ENCODE measurements around the gene HSPB8. TPM values are rescaled to one million over a fixed set of nuclear protein-coding genes. Genes with fewer than 3 reads are reported as not detected.

The HSPB8 gene
- polyA plus RNA-seq, 1 of the 3 experiments (the other 2 are of a cell fraction): 1.2 TPM

- no peak for TF ChIP-seq ZBTB33 (IDR thresholded peaks at IDR 0.05; ENCODE audit: borderline replicate concordance, low read depth)
- no peak for TF ChIP-seq CHD2 (IDR thresholded peaks at IDR 0.05; ENCODE audit: low read length, partially characterized antibody)
- TF ChIP-seq POLR2AphosphoS5 (IDR thresholded peaks at IDR 0.05; ENCODE audit: low read depth, low read length): no peak
- TF ChIP-seq EP300 (IDR thresholded peaks at IDR 0.05; ENCODE audit: borderline replicate concordance in 1 of 2, low read depth in 1 of 2, low read length in 1 of 2): no peak
- no peak for TF ChIP-seq EZH2phosphoT487 (IDR thresholded peaks at IDR 0.05; ENCODE audit: borderline replicate concordance, low read depth)
- no peak for TF ChIP-seq FOXM1 (IDR thresholded peaks at IDR 0.05; ENCODE audit: low read depth)
- TF ChIP-seq USF2 (IDR thresholded peaks at IDR 0.05; ENCODE audit: borderline replicate concordance, low read depth, low read length): no peak
- TF ChIP-seq JUND (IDR thresholded peaks at IDR 0.05): no peak
- TF ChIP-seq NRF1 (IDR thresholded peaks at IDR 0.05; ENCODE audit: low read depth, low read length): no peak
- no peak for TF ChIP-seq MAX (IDR thresholded peaks at IDR 0.05; ENCODE audit: low read depth)
- no peak for TF ChIP-seq TCF12 (IDR thresholded peaks at IDR 0.05)
Observed at GRCh38 chr12:119229205-119229604, 50.5 kb downstream of the HSPB8 start (continued).

- Histone ChIP-seq H3K9me3 (no peaks in the 10 kb centered on the region), H4K20me1 (ENCODE audit: insufficient read depth) (no peaks in the 10 kb centered on the region), H3K9me2 (no peaks in the 10 kb centered on the region), H3K79me2 (ENCODE audit: insufficient read depth) (no peaks in the 10 kb centered on the region), H3F3A (replicated peaks; ENCODE audit: insufficient read depth) (no peaks in the 10 kb centered on the region), H3K27ac (ENCODE audit: low read depth in 2 of 2, low read length in 1 of 2) (no peak overlapping the region), H2AFZ (ENCODE audit: low read depth) (no peak overlapping the region), H3K4me1 (ENCODE audit: control insufficient read depth in 1 of 2, insufficient read depth in 2 of 2, low read depth in 1 of 2, low read length in 1 of 2) (no peaks in the 10 kb centered on the region; a peak in 1 of 4 replicates), H3K4me2 (no peak overlapping the region), H3K36me3 (replicated peaks in 1 of 2; ENCODE audit: control insufficient read depth in 1 of 2, insufficient read depth in 2 of 2, low read length in 1 of 2) (no peaks in the 10 kb centered on the region), H3K4me3 (ENCODE audit: low read depth in 2 of 2, low read length in 1 of 2) (no peak overlapping the region), H3K27me3 (ENCODE audit: insufficient read depth) (no peaks in the 10 kb centered on the region), H3K9ac (no peak overlapping the region)
- TF ChIP-seq PBX3 (IDR thresholded peaks at IDR 0.05) (no peak), RFX5 (IDR thresholded peaks at IDR 0.05; ENCODE audit: low read length) (no peak), NFIC (IDR thresholded peaks at IDR 0.05; ENCODE audit: borderline replicate concordance) (no peak), USF1 (IDR thresholded peaks at IDR 0.05; ENCODE audit: borderline replicate concordance, low read depth) (peak; percentile 58; the same call in 1 of the 2 replicates)
- peak; percentile 53 for DNase-seq
- ChIA-PET CTCF (no interaction called here), POLR2A (no interaction called here)
- WGBS (ENCODE audit: low lambda C conversion rate): 28% methylated on average over 9 of the region's 9 CpGs
Observed at GRCh38 chr12:119229837-119230236, 51.1 kb downstream of the HSPB8 start.

Data from SK-N-SH (cell line).